Measurements from ENCODE around the gene NAB2. TPM values are rescaled to one million over a fixed set of nuclear protein-coding genes. Genes with fewer than 3 reads are reported as not detected.

NAB2 gene
- total and polyA plus RNA-seq, 10 of the 15 experiments (the other 5 are each of a cell fraction or from before 2014, with no cell fraction given) = 0.35 to 35.2 (median 15.3) TPM

DNA sequence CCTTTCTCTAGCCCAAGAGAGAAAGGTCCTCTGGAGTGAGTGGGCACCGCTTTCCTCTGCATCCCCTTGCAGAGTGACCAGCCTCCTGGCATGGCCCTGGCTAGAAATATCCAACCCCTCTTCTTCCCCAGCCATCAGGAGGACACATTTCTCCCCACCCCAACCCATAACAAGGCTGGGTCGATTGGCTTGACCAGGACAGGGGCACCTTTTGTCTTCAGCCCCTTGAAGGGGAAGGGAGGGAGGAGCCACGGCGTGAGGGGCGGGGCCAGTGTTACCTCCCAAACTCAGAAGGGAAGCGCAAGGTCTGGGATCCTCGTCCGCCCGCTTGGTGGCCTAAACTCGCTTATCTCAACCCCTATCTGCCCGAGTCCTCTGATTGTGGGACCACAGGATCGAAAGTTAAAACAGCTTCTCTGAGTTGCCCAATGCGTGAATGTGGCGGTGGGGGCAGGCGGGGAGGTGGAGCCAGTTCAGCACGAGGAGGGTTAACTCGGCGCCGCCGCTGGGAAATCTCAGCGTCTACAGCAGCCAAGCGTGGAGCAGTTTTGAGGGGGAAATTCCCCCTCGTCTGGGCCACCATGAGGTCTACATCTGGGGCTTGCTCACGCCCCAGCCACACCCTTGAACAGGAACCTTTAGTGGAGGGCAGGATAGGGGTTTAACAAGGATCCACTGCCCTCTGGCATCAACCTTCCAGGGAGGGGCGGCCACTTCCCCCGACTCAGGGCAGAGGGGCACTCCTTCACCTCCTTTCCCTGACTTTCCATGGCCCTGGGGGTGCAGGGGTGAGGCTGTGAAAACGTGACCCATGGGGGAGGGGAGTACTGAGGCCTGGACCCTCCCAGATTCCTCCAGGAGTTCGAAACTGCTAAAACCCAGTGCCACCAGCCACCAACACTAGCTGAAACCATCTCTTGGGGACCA lies 21.5 kb downstream of the NAB2 start (continued):
- TF ChIP-seq, protein P1, sequence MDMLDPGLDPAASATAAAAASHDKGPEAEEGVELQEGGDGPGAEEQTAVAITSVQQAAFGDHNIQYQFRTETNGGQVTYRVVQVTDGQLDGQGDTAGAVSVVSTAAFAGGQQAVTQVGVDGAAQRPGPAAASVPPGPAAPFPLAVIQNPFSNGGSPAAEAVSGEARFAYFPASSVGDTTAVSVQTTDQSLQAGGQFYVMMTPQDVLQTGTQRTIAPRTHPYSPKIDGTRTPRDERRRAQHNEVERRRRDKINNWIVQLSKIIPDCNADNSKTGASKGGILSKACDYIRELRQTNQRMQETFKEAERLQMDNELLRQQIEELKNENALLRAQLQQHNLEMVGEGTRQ (IDR thresholded peaks at IDR 0.05; ENCODE audit: borderline replicate concordance, low read depth, low read length) = no peak
- TF ChIP-seq GATAD2B (conservative IDR thresholded peaks at IDR 0.05; ENCODE audit: low read depth) = peak; percentile 14; the same call in 1 of the 2 replicates
- TF ChIP-seq BACH1 (IDR thresholded peaks at IDR 0.05; ENCODE audit: borderline replicate concordance) = peak; percentile 71
- TF ChIP-seq CBFB (IDR thresholded peaks at IDR 0.05; ENCODE audit: low read depth) = peak; percentile 21; the same call in 1 of the 2 replicates
- no peak for TF ChIP-seq JUND (IDR thresholded peaks at IDR 0.05; ENCODE audit: low read depth, low read length)
- 0 out of 2 replicates have a peak, but pooled peaks have one; percentile 35 for TF ChIP-seq SMARCA5 (IDR thresholded peaks at IDR 0.05)
- TF ChIP-seq MTA2 (IDR thresholded peaks at IDR 0.05; ENCODE audit: low read depth) = peak; percentile 24; the same call in 1 of the 2 replicates
- peak; percentile 20 for TF ChIP-seq IKZF1 (conservative IDR thresholded peaks at IDR 0.05)
- 0 out of 2 replicates have a peak, but pooled peaks have one; percentile 33 for TF ChIP-seq CREB1 (IDR thresholded peaks at IDR 0.05; ENCODE audit: low read depth)
- TF ChIP-seq, protein P2, sequence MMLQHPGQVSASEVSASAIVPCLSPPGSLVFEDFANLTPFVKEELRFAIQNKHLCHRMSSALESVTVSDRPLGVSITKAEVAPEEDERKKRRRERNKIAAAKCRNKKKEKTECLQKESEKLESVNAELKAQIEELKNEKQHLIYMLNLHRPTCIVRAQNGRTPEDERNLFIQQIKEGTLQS (IDR thresholded peaks at IDR 0.05; ENCODE audit: borderline replicate concordance, extremely low read depth, low read depth, low read length) = no peak
- no peak for TF ChIP-seq NFYB (IDR thresholded peaks at IDR 0.05; ENCODE audit: insufficient read depth, low read depth, low read length)
- TF ChIP-seq NFYA (IDR thresholded peaks at IDR 0.05; ENCODE audit: borderline replicate concordance, low read depth, low read length) = no peak
- TF ChIP-seq, protein P3, sequence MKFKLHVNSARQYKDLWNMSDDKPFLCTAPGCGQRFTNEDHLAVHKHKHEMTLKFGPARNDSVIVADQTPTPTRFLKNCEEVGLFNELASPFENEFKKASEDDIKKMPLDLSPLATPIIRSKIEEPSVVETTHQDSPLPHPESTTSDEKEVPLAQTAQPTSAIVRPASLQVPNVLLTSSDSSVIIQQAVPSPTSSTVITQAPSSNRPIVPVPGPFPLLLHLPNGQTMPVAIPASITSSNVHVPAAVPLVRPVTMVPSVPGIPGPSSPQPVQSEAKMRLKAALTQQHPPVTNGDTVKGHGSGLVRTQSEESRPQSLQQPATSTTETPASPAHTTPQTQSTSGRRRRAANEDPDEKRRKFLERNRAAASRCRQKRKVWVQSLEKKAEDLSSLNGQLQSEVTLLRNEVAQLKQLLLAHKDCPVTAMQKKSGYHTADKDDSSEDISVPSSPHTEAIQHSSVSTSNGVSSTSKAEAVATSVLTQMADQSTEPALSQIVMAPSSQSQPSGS (IDR thresholded peaks at IDR 0.05; ENCODE audit: low read length) = no peak
- peak; percentile 70 for TF ChIP-seq MYC (IDR thresholded peaks at IDR 0.05; ENCODE audit: insufficient read depth, insufficient read length, insufficient replicate concordance, low read length, severe bottlenecking)
- peak; percentile 51; the same call in 1 of the 2 replicates for TF ChIP-seq LARP7 (IDR thresholded peaks at IDR 0.05)
- TF ChIP-seq MXI1 (IDR thresholded peaks at IDR 0.05; ENCODE audit: low read depth, low read length) = peak; percentile 73
- TF ChIP-seq, protein P4, sequence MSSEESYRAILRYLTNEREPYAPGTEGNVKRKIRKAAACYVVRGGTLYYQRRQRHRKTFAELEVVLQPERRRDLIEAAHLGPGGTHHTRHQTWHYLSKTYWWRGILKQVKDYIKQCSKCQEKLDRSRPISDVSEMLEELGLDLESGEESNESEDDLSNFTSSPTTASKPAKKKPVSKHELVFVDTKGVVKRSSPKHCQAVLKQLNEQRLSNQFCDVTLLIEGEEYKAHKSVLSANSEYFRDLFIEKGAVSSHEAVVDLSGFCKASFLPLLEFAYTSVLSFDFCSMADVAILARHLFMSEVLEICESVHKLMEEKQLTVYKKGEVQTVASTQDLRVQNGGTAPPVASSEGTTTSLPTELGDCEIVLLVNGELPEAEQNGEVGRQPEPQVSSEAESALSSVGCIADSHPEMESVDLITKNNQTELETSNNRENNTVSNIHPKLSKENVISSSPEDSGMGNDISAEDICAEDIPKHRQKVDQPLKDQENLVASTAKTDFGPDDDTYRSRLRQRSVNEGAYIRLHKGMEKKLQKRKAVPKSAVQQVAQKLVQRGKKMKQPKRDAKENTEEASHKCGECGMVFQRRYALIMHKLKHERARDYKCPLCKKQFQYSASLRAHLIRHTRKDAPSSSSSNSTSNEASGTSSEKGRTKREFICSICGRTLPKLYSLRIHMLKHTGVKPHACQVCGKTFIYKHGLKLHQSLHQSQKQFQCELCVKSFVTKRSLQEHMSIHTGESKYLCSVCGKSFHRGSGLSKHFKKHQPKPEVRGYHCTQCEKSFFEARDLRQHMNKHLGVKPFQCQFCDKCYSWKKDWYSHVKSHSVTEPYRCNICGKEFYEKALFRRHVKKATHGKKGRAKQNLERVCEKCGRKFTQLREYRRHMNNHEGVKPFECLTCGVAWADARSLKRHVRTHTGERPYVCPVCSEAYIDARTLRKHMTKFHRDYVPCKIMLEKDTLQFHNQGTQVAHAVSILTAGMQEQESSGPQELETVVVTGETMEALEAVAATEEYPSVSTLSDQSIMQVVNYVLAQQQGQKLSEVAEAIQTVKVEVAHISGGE (CRISPR knock-in tag; IDR thresholded peaks at IDR 0.05) = no peak
- TF ChIP-seq POLR2AphosphoS2 (IDR thresholded peaks at IDR 0.05; ENCODE audit: low read depth, low read length) = no peak
- TF ChIP-seq, protein P5, sequence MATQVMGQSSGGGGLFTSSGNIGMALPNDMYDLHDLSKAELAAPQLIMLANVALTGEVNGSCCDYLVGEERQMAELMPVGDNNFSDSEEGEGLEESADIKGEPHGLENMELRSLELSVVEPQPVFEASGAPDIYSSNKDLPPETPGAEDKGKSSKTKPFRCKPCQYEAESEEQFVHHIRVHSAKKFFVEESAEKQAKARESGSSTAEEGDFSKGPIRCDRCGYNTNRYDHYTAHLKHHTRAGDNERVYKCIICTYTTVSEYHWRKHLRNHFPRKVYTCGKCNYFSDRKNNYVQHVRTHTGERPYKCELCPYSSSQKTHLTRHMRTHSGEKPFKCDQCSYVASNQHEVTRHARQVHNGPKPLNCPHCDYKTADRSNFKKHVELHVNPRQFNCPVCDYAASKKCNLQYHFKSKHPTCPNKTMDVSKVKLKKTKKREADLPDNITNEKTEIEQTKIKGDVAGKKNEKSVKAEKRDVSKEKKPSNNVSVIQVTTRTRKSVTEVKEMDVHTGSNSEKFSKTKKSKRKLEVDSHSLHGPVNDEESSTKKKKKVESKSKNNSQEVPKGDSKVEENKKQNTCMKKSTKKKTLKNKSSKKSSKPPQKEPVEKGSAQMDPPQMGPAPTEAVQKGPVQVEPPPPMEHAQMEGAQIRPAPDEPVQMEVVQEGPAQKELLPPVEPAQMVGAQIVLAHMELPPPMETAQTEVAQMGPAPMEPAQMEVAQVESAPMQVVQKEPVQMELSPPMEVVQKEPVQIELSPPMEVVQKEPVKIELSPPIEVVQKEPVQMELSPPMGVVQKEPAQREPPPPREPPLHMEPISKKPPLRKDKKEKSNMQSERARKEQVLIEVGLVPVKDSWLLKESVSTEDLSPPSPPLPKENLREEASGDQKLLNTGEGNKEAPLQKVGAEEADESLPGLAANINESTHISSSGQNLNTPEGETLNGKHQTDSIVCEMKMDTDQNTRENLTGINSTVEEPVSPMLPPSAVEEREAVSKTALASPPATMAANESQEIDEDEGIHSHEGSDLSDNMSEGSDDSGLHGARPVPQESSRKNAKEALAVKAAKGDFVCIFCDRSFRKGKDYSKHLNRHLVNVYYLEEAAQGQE (IDR thresholded peaks at IDR 0.05; ENCODE audit: low read depth, low read length) = no peak
